Epithelial cell of esophagus (primary cell): ENCODE results near the gene LACTB.
A peak's percentile ranks its signal among the peaks of the same experiment; 100 is the strongest.

Source experiments
- DNase-seq: peaks from one replicate; pipeline ENCODE4 v3.0.0; 2010; ENCODE audit warnings: low read depth
- H3K4me3 ChIP-seq: 2 replicates; pipeline ENCODE4 v1.5.1; 2011; ENCODE audit warnings: mild to moderate bottlenecking, low read length, control low read depth
- CTCF ChIP-seq: IDR thresholded peaks from 2 replicates; pipeline ENCODE4 v1.5.1; 2011; ENCODE audit warnings: low read depth, mild to moderate bottlenecking, low read length, control low read depth, inconsistent platforms; ENCODE audit not compliant: insufficient read depth; ENCODE audit errors: missing control alignments

Gene LACTB

GRCh38 chr15:63165166-63165859 is 43.7 kb downstream of the LACTB start:
- H3K4me3 ChIP-seq: no peak overlapping the region
- no peak for DNase-seq
- TF ChIP-seq CTCF: no peak

- H3K4me3 ChIP-seq: no peak overlapping the region
- peak; percentile 11 for TF ChIP-seq CTCF
- DNase-seq: no peak
These were observed 44.6 kb downstream of the LACTB start for GRCh38 chr15:63166219-63166618.

- no peak for TF ChIP-seq CTCF
- no peak overlapping the region for H3K4me3 ChIP-seq
- DNase-seq: no peak
These were observed 48.1 kb downstream of the LACTB start for GRCh38 chr15:63169788-63170187.

GRCh38 chr15:63172376-63172775 is 50.7 kb downstream of the LACTB start:
- DNase-seq: no peak
- no peak for TF ChIP-seq CTCF

GRCh38 chr15:63172851-63173451 is 51.3 kb downstream of the LACTB start:
- H3K4me3 ChIP-seq: no peak overlapping the region
- DNase-seq: no peak
- no peak for TF ChIP-seq CTCF

More at GRCh38 chr15:63172376-63172775, 50.7 kb downstream of the LACTB start:
- no peak overlapping the region for H3K4me3 ChIP-seq

- no peak for TF ChIP-seq CTCF
- no peak overlapping the region for H3K4me3 ChIP-seq
- DNase-seq: peak; percentile 93
These were observed 54.6 kb downstream of the LACTB start for GRCh38 chr15:63176302-63176701.

GRCh38 chr15:63178034-63178433 is 56.4 kb downstream of the LACTB start:
- H3K4me3 ChIP-seq: no peak overlapping the region
- TF ChIP-seq CTCF: no peak
- DNase-seq: no peak
